H1 (cell line): ENCODE data around the gene CNIH3. TPM values are rescaled to one million over a fixed set of nuclear protein-coding genes. Genes with fewer than 3 reads are reported as not detected.
A peak's percentile ranks its signal among the peaks of the same experiment; 100 is the strongest.

Experiments
- CTCF ChIA-PET: fragments of 300-600 bp; sonication (Branson Sonifier 250); formaldehyde crosslinking; loops from one replicate; lab custom pipeline; 2021; ENCODE audit not compliant: partially characterized antibody; lab: Charles Lee
- POLR2A ChIA-PET: fragments of 300-600 bp; sonication (Branson Sonifier 250); formaldehyde crosslinking; loops from one replicate; lab custom pipeline; 2021; ENCODE audit warnings: inconsistent platforms; ENCODE audit not compliant: partially characterized antibody; lab: Charles Lee
- DNase-seq, 2 experiments: peaks; one replicate each; pipeline versions ENCODE4 v3.0.0 to v3.0.0-alpha.2; 2010 to 2022; ENCODE audit warnings: low spot score in 2 of 2, low read depth in 1 of 2, mixed read lengths in 1 of 2
- FAIRE-seq: peaks from 2 replicates; lab custom pipeline; 2011; peaks lifted over from hg19 to GRCh38; lab: Jason Lieb, UNC
- H2AFZ ChIP-seq: 2 replicates; pipeline ENCODE4 v1.8.1; 2012; ENCODE audit warnings: low read length, inconsistent platforms
- H2AK5ac ChIP-seq: 2 replicates; pipeline ENCODE4 v1.6.1; 2013; ENCODE audit warnings: low read depth, low read length
- H2BK120ac ChIP-seq: replicated peaks from 2 replicates; pipeline ENCODE3; 2013; ENCODE audit warnings: low read depth, low read length, inconsistent platforms
- H2BK12ac ChIP-seq: 2 replicates; pipeline ENCODE4 v1.6.1; 2013; ENCODE audit warnings: low read depth, low read length
- H2BK15ac ChIP-seq: 2 replicates; pipeline ENCODE4 v1.6.1; 2013; ENCODE audit warnings: low read length
- H2BK20ac ChIP-seq: 2 replicates; pipeline ENCODE4 v1.6.1; 2013; ENCODE audit warnings: low read length
- H2BK5ac ChIP-seq: 2 replicates; pipeline ENCODE4 v1.6.1; 2013; ENCODE audit warnings: low read depth, low read length
- H3K14ac ChIP-seq: 2 replicates; pipeline ENCODE4 v1.6.1; 2013; ENCODE audit warnings: inconsistent platforms; ENCODE audit not compliant: insufficient read length
- H3K18ac ChIP-seq: 2 replicates; pipeline ENCODE4 v1.6.1; 2013; ENCODE audit warnings: low read length; ENCODE audit errors: extremely low read depth
- H3K23ac ChIP-seq: 2 replicates; pipeline ENCODE4 v1.6.1; 2013; ENCODE audit warnings: inconsistent platforms; ENCODE audit not compliant: insufficient read length
- H3K23me2 ChIP-seq: 2 replicates; pipeline ENCODE4 v1.6.1; 2013; ENCODE audit warnings: low read depth, low read length
- H3K27ac ChIP-seq: 2 replicates; pipeline ENCODE4 v1.6.1; 2011; ENCODE audit warnings: low read depth, low read length, inconsistent platforms
- H3K27me3 ChIP-seq, 4 experiments: replicated peaks in 1 of 4; 1 replicate in 1 of 4; 2 replicates in 3 of 4; pipeline versions ENCODE4 v1.6.1 to v1.8.1; 2011 to 2013; ENCODE audit warnings: low read length in 3 of 4, mild to moderate bottlenecking in 3 of 4, inconsistent platforms in 2 of 4, mixed read lengths in 2 of 4, moderate library complexity in 1 of 4; ENCODE audit not compliant: control insufficient read depth in 3 of 4, insufficient read depth in 3 of 4; ENCODE audit errors: extremely low read depth in 1 of 4
- H3K36me3 ChIP-seq, 4 experiments: 2 replicates each; pipeline versions ENCODE4 v1.6.1 to v1.8.1; 2011 to 2013; ENCODE audit warnings: mild to moderate bottlenecking in 4 of 4, low read length in 3 of 4, moderate library complexity in 2 of 4, control low read depth in 1 of 4, inconsistent platforms in 1 of 4; ENCODE audit not compliant: insufficient read depth in 4 of 4, control insufficient read depth in 2 of 4
- H3K4ac ChIP-seq: replicated peaks from 2 replicates; pipeline ENCODE3; 2013; ENCODE audit warnings: low read length, low read depth, mixed read lengths, inconsistent platforms; ENCODE audit not compliant: insufficient read length
- H3K4me1 ChIP-seq, 4 experiments: replicated peaks in 1 of 4; 1 replicate in 1 of 4; 2 replicates in 3 of 4; pipeline versions ENCODE4 v1.6.1 to v1.8.1; 2011 to 2013; ENCODE audit warnings: low read length in 3 of 4, inconsistent platforms in 2 of 4, mixed read lengths in 1 of 4; ENCODE audit not compliant: insufficient read depth in 4 of 4, control insufficient read depth in 3 of 4
- H3K4me2 ChIP-seq, 2 experiments: 2 replicates each; pipeline versions ENCODE4 v1.6.1 to v1.8.1; 2011 to 2013; ENCODE audit warnings: low read depth in 2 of 2, low read length in 2 of 2, control low read depth in 1 of 2, inconsistent platforms in 1 of 2, mild to moderate bottlenecking in 1 of 2; ENCODE audit not compliant: insufficient read depth in 1 of 2
- H3K4me3 ChIP-seq, 4 experiments: fragments of 200-600, 300-600 bp in 1 of 4; sonication (generic), shearing (Covaris generic), sonication (Bioruptor Twin) in 1 of 4; 2 replicates each; pipeline versions ENCODE4 v1.5.1 to v1.8.1; 2011 to 2016; ENCODE audit warnings: low read length in 4 of 4, low read depth in 3 of 4, control low read depth in 2 of 4, inconsistent platforms in 2 of 4, mild to moderate bottlenecking in 2 of 4, mixed read lengths in 1 of 4, moderate library complexity in 1 of 4; ENCODE audit not compliant: insufficient read depth in 2 of 4; ENCODE audit errors: extremely low read depth in 1 of 4
- H3K56ac ChIP-seq: replicated peaks from 2 replicates; pipeline ENCODE3; 2013; ENCODE audit warnings: low read depth, mild to moderate bottlenecking, mixed read lengths, low read length, inconsistent platforms; ENCODE audit not compliant: insufficient read length
- H3K79me1 ChIP-seq: 2 replicates; pipeline ENCODE4 v1.6.1; 2013; ENCODE audit warnings: low read depth, low read length, control low read depth
- H3K79me2 ChIP-seq, 2 experiments: 2 replicates each; pipeline versions ENCODE4 v1.6.1 to v1.8.1; 2012 to 2013; ENCODE audit warnings: low read length in 2 of 2, mild to moderate bottlenecking in 2 of 2, inconsistent platforms in 1 of 2; ENCODE audit not compliant: insufficient read depth in 2 of 2, control insufficient read depth in 1 of 2
- H3K9ac ChIP-seq, 4 experiments: replicated peaks in 1 of 4; 1 replicate in 1 of 4; 2 replicates in 3 of 4; pipeline versions ENCODE4 v1.6.1 to v1.8.1; 2011 to 2013; ENCODE audit warnings: low read depth in 3 of 4, low read length in 3 of 4, control low read depth in 2 of 4, mild to moderate bottlenecking in 2 of 4, moderate library complexity in 2 of 4, inconsistent platforms in 1 of 4; ENCODE audit errors: extremely low read depth in 1 of 4
- H3K9me3 ChIP-seq, 2 experiments: 2 replicates each; pipeline versions ENCODE4 v1.6.1 to v1.8.1; 2012 to 2013; ENCODE audit warnings: mild to moderate bottlenecking in 2 of 2, moderate library complexity in 2 of 2, control low read depth in 1 of 2, inconsistent platforms in 1 of 2, low read depth in 1 of 2, low read length in 1 of 2, mixed read lengths in 1 of 2; ENCODE audit not compliant: insufficient read depth in 2 of 2
- H4K20me1 ChIP-seq, 2 experiments: replicated peaks in 1 of 2; 2 replicates each; pipeline versions ENCODE3 to v1.8.1; 2011 to 2013; ENCODE audit warnings: inconsistent platforms in 2 of 2, low read length in 2 of 2, mild to moderate bottlenecking in 1 of 2; ENCODE audit not compliant: insufficient read depth in 2 of 2, control insufficient read depth in 1 of 2
- H4K5ac ChIP-seq: 2 replicates; pipeline ENCODE4 v1.6.1; 2013; ENCODE audit warnings: low read length, low read depth, mixed read lengths, inconsistent platforms; ENCODE audit not compliant: insufficient read length
- H4K8ac ChIP-seq: 2 replicates; pipeline ENCODE4 v1.8.0; 2013; ENCODE audit warnings: mild to moderate bottlenecking, moderate library complexity, low read length, inconsistent platforms; ENCODE audit not compliant: insufficient read depth; ENCODE audit errors: extremely low read depth
- H4K91ac ChIP-seq: replicated peaks from 2 replicates; pipeline ENCODE3; 2013; ENCODE audit warnings: low read length, mixed read lengths, inconsistent platforms; ENCODE audit not compliant: insufficient read length
- EZH2 ChIP-seq: fragments of 200-600 bp; sonication (generic); IDR thresholded peaks from 2 replicates; pipeline ENCODE4 v1.7.1; 2012; ENCODE audit warnings: low read depth, mild to moderate bottlenecking, moderate library complexity, low read length, inconsistent platforms; ENCODE audit not compliant: severe bottlenecking
- JUND ChIP-seq: IDR thresholded peaks from 2 replicates; pipeline ENCODE4 v1.6.1; 2011; ENCODE audit warnings: mild to moderate bottlenecking, improper control_type of control experiment, low read length
- KDM1A ChIP-seq: fragments of 200-600, 300-600 bp; sonication (generic); IDR thresholded peaks from 2 replicates; pipeline ENCODE4 v1.7.1; 2016; ENCODE audit warnings: mild to moderate bottlenecking, low read length, borderline replicate concordance
- RAD21 ChIP-seq, 2 experiments: IDR thresholded peaks in 1 of 2; conservative IDR thresholded peaks in 1 of 2; 2 replicates each; pipeline ENCODE4 v1.6.1; 2011; ENCODE audit warnings: low read depth in 2 of 2, low read length in 2 of 2, improper control_type of control experiment in 1 of 2, inconsistent platforms in 1 of 2, mild to moderate bottlenecking in 1 of 2, moderate library complexity in 1 of 2
- TAF7 ChIP-seq: optimal IDR thresholded peaks from 2 replicates; pipeline ENCODE3; 2011; ENCODE audit warnings: low read depth, mild to moderate bottlenecking, inconsistent platforms, low read length, moderate library complexity, borderline replicate concordance
- WGBS, 2 experiments: shearing (Covaris generic) in 1 of 2; methylation state at CpG; one replicate each; pipeline versions ENCODE4 v1.1.6 to v1.1.7; 2013 to 2015; ENCODE audit warnings: low lambda C conversion rate in 2 of 2, mixed read lengths in 2 of 2, inconsistent platforms in 1 of 2, low coverage in 1 of 2, missing lambda C conversion rate in 1 of 2; ENCODE audit not compliant: insufficient replicate concordance in 2 of 2, insufficient coverage in 1 of 2, insufficient read length in 1 of 2; ENCODE audit errors: extremely low coverage in 1 of 2, missing lambda C conversion rate in 1 of 2; 5-methylcytosine and 5-hydroxymethylcytosine counted together
- polyA plus RNA-seq, 7 experiments: library from polyadenylated mRNA; depleted of rRNA in 3 of 7; stranded (reverse) in 5 of 7; unstranded in 2 of 7; fragments of >200 nt in 5 of 7; fragments of 200-250 nt in 2 of 7; gene quantifications; 1 replicate in 5 of 7; 2 replicates in 1 of 7; 4 replicates in 1 of 7; pipeline versions ENCODE4 v1.2.1 to v1.2.3, GENCODE V29; 2011 to 2013; ENCODE audit warnings: missing spikeins in 2 of 7, mixed read lengths in 2 of 7
- total RNA-seq: library from RNA; stranded (reverse); fragmentation: NEBNext Ultra II Directional; extraction: Animal tissue kit (Norgen Biotek cat#: 25700); gene quantifications from 2 replicates; pipeline ENCODE4 v1.2.1, GENCODE V29; 2021
- TF ChIP-seq, protein P1 (sequence below), 3 experiments: IDR thresholded peaks; 1 replicate in 2 of 3; 2 replicates in 1 of 3; pipeline versions ENCODE4 v1.5.1 to v1.6.1; 2011; ENCODE audit warnings: low read length in 3 of 3, mild to moderate bottlenecking in 3 of 3, inconsistent platforms in 2 of 3, low read depth in 1 of 3, moderate library complexity in 1 of 3; ENCODE audit not compliant: insufficient read depth in 1 of 3; ENCODE audit errors: control extremely low read depth in 1 of 3
- TF ChIP-seq, protein P2 (sequence below): IDR thresholded peaks from 2 replicates; pipeline ENCODE4 v1.6.1; 2012; ENCODE audit warnings: inconsistent platforms

CNIH3 gene
- total and polyA plus RNA-seq, 2 of the 8 experiments (the other 6 are each of a cell fraction or from before 2014, with no cell fraction given), result 3.7 to 5.6 TPM

DNA sequence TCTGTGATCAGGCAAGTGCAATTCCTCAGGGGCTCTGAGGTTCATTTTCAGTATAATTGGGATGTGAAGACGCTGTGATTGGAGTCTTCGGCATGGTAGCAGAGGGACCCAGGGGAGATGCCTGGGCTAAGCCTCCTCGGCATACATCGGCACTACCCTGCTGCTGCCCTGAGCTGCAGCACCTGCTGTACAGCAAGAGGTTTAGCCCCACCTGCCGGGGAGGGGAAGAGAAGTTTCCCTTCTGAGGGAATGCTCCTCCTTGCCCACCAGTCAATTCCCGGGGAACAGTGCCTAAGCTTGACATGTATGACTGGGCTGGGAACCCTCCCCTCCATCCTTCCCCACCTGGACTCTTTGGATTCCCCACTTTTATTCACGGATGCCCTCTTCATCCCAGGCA, 24.9 kb downstream of the CNIH3 start:
- peak; percentile 33 to 66 for DNase-seq
- no peak for FAIRE-seq

More for the DNA sequence above, 24.9 kb downstream of the CNIH3 start:
- Histone ChIP-seq H2BK15ac (no peak overlapping the region), H3K36me3 (no peaks in the 10 kb centered on the region), H3K27ac (no peak overlapping the region), H3K23ac (no peak overlapping the region), H3K14ac (no peak overlapping the region), H3K4me2 (no peak overlapping the region), H2BK5ac (peak overlapping the region; percentile 35; the same call in 1 of the 2 replicates), H4K5ac (no peak overlapping the region), H3K18ac (no peak overlapping the region), H3K56ac (no peak overlapping the region), H4K8ac (no peak overlapping the region), H2BK12ac (no peak overlapping the region), H2AFZ (no peak overlapping the region), H3K4me1 (no peaks in the 10 kb centered on the region; a peak in 1 of 7 replicates), H4K20me1 (no peaks in the 10 kb centered on the region), H2AK5ac (no peak overlapping the region), H3K4ac (no peak overlapping the region), H3K79me2 (no peaks in the 10 kb centered on the region), H3K4me3 (no peak overlapping the region), H4K91ac (no peak overlapping the region), H3K79me1 (no peaks in the 10 kb centered on the region), H3K23me2 (no peaks in the 10 kb centered on the region), H3K27me3 (no peaks in the 10 kb centered on the region), H2BK120ac (no peak overlapping the region), H3K9ac (no peak overlapping the region), H2BK20ac (no peak overlapping the region), H3K9me3 (no peaks in the 10 kb centered on the region)
- ChIA-PET CTCF (interaction anchor here (0.6 to 12.3 kb wide), 16 partner anchors 8 to 1373 kb away, joined by 3 to 144 read pairs (median 5); no protein-coding TSS in a partner anchor), POLR2A (interaction anchor here (1.1 kb wide), 1 partner anchor 11 kb away, joined by 4 read pairs; no protein-coding TSS in a partner anchor)
- TF ChIP-seq KDM1A (no peak), EZH2 (no peak), JUND (no peak), RAD21 (IDR thresholded peaks at IDR 0.05 in 1 of 2, conservative IDR thresholded peaks at IDR 0.05 in 1 of 2; ENCODE audit: low read depth in 2 of 2, low read length in 2 of 2) (peak; percentile 77 to 83), TAF7 (no peak)
- TF ChIP-seq, protein P1, sequence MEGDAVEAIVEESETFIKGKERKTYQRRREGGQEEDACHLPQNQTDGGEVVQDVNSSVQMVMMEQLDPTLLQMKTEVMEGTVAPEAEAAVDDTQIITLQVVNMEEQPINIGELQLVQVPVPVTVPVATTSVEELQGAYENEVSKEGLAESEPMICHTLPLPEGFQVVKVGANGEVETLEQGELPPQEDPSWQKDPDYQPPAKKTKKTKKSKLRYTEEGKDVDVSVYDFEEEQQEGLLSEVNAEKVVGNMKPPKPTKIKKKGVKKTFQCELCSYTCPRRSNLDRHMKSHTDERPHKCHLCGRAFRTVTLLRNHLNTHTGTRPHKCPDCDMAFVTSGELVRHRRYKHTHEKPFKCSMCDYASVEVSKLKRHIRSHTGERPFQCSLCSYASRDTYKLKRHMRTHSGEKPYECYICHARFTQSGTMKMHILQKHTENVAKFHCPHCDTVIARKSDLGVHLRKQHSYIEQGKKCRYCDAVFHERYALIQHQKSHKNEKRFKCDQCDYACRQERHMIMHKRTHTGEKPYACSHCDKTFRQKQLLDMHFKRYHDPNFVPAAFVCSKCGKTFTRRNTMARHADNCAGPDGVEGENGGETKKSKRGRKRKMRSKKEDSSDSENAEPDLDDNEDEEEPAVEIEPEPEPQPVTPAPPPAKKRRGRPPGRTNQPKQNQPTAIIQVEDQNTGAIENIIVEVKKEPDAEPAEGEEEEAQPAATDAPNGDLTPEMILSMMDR (IDR thresholded peaks at IDR 0.05; ENCODE audit: control extremely low read depth in 1 of 3, insufficient read depth in 1 of 3, low read depth in 1 of 3, low read length in 3 of 3), result peak; percentile 55 to 67 (median 65)
- TF ChIP-seq, protein P2, sequence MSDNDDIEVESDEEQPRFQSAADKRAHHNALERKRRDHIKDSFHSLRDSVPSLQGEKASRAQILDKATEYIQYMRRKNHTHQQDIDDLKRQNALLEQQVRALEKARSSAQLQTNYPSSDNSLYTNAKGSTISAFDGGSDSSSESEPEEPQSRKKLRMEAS, result peak; percentile 15; the same call in 1 of the 2 replicates
- 84% methylated on average over 7 of the region's 7 CpGs; no CpG with 5 or more reads in 1 of the 2 experiments for WGBS, 2 experiments
